Neural cell (in vitro differentiated cells): Measurements from ENCODE around the gene PIGM. TPM values are rescaled to one million over a fixed set of nuclear protein-coding genes. Genes with fewer than 3 reads are reported as not detected.

Experiments
- H2AFZ ChIP-seq: fragments of 200-600, 300-800 bp; sonication (generic), shearing (Covaris generic); 2 replicates; pipeline ENCODE4 v1.6.0; 2014; ENCODE audit warnings: low read depth, mild to moderate bottlenecking, antibody characterized with exemption, low read length, moderate library complexity
- H3F3A ChIP-seq: fragments of 200-600 bp; shearing (Covaris generic); 2 replicates; pipeline ENCODE4 v1.6.1; 2016; ENCODE audit warnings: mild to moderate bottlenecking, moderate library complexity, mixed read lengths, antibody characterized with exemption, low read length; ENCODE audit not compliant: insufficient read depth, poor library complexity, severe bottlenecking
- H3K27ac ChIP-seq: fragments of 200-600, 300-800 bp; sonication (generic), shearing (Covaris generic); 2 replicates; pipeline ENCODE4 v1.5.1; 2014; ENCODE audit warnings: mild to moderate bottlenecking, low read length, moderate library complexity
- H3K27me3 ChIP-seq: fragments of 300-800, 200-600 bp; sonication (generic), shearing (Covaris generic); 2 replicates; pipeline ENCODE4 v1.6.0; 2014; ENCODE audit warnings: mild to moderate bottlenecking, low read depth, low read length, moderate library complexity; ENCODE audit not compliant: insufficient read depth
- H3K36me3 ChIP-seq: fragments of 300-800, 200-600 bp; sonication (generic), shearing (Covaris generic); 2 replicates; pipeline ENCODE4 v1.5.1; 2014; ENCODE audit warnings: mild to moderate bottlenecking, antibody characterized with exemption, low read length, moderate library complexity; ENCODE audit not compliant: insufficient read depth
- H3K4me2 ChIP-seq: fragments of 300-800, 200-600 bp; sonication (generic), shearing (Covaris generic); 2 replicates; pipeline ENCODE4 v1.6.0; 2014; ENCODE audit warnings: mild to moderate bottlenecking, low read length
- H3K4me3 ChIP-seq: fragments of 300-800, 200-600 bp; sonication (generic), shearing (Covaris generic); 2 replicates; pipeline ENCODE4 v1.5.1; 2014; ENCODE audit warnings: mild to moderate bottlenecking, low read length, moderate library complexity
- H3K79me2 ChIP-seq: fragments of 200-600 bp; shearing (Covaris generic); replicated peaks from 2 replicates; pipeline ENCODE4 v1.6.0; 2014; ENCODE audit warnings: mild to moderate bottlenecking, low read length, moderate library complexity; ENCODE audit not compliant: insufficient read depth
- H3K9ac ChIP-seq: fragments of 300-800, 200-600 bp; sonication (generic), shearing (Covaris generic); 2 replicates; pipeline ENCODE4 v1.6.1; 2016; ENCODE audit warnings: mild to moderate bottlenecking, low read length, mixed read lengths
- H3K9me2 ChIP-seq: fragments of 200-600 bp; shearing (Covaris generic); 2 replicates; pipeline ENCODE4 v1.6.1; 2016; ENCODE audit warnings: mild to moderate bottlenecking, low read length, mixed read lengths; ENCODE audit not compliant: insufficient read depth
- H3K9me3 ChIP-seq: fragments of 200-600, 300-800 bp; sonication (generic), shearing (Covaris generic); 2 replicates; pipeline ENCODE4 v1.6.1; 2016; ENCODE audit warnings: mild to moderate bottlenecking, mixed run types, low read length, moderate library complexity, mixed read lengths
- H4K20me1 ChIP-seq: fragments of 200-600 bp; shearing (Covaris generic); 2 replicates; pipeline ENCODE4 v1.6.1; 2016; ENCODE audit warnings: mild to moderate bottlenecking, mixed run types; ENCODE audit not compliant: insufficient read depth
- CTCF ChIP-seq: fragments of 450-650 bp; IDR thresholded peaks from 2 replicates; pipeline ENCODE4 v1.5.1; 2014; ENCODE audit warnings: antibody characterized with exemption, mild to moderate bottlenecking, moderate library complexity; ENCODE audit not compliant: poor library complexity, severe bottlenecking
- EP300 ChIP-seq: fragments of 450-650 bp; conservative IDR thresholded peaks from 2 replicates; pipeline ENCODE4 v1.6.1; 2014; ENCODE audit warnings: antibody characterized with exemption, mild to moderate bottlenecking, moderate library complexity; ENCODE audit not compliant: poor library complexity, severe bottlenecking
- EZH2 ChIP-seq: fragments of 200-600, 300-800 bp; shearing (Covaris generic), sonication (generic); IDR thresholded peaks from 2 replicates; pipeline ENCODE4 v1.6.1; 2014; ENCODE audit warnings: antibody characterized with exemption, low read length, borderline replicate concordance, mild to moderate bottlenecking; ENCODE audit not compliant: insufficient read depth, poor library complexity, severe bottlenecking
- MXI1 ChIP-seq: fragments of 450-650 bp; conservative IDR thresholded peaks from 2 replicates; pipeline ENCODE4 v1.6.1; 2014; ENCODE audit warnings: antibody characterized with exemption, mild to moderate bottlenecking; ENCODE audit not compliant: poor library complexity, severe bottlenecking
- POLR2AphosphoS5 ChIP-seq: IDR thresholded peaks from 2 replicates; pipeline ENCODE4 v1.6.1; 2012
- RAD21 ChIP-seq: fragments of 450-650 bp; conservative IDR thresholded peaks from 2 replicates; pipeline ENCODE4 v1.6.1; 2014; ENCODE audit warnings: antibody characterized with exemption, mild to moderate bottlenecking, moderate library complexity
- REST ChIP-seq: IDR thresholded peaks from 2 replicates; pipeline ENCODE4 v1.6.1; 2012; ENCODE audit warnings: borderline replicate concordance
- SMC3 ChIP-seq: fragments of 450-650 bp; conservative IDR thresholded peaks from 2 replicates; pipeline ENCODE4 v1.6.1; 2014; ENCODE audit warnings: antibody characterized with exemption, mild to moderate bottlenecking, moderate library complexity; ENCODE audit not compliant: poor library complexity
- TAF1 ChIP-seq: IDR thresholded peaks from 2 replicates; pipeline ENCODE4 v1.6.1; 2012; ENCODE audit warnings: low read depth
- polyA minus RNA-seq: library from RNA; depleted of rRNA, polyadenylated mRNA; stranded (reverse); fragments of >200 nt; gene quantifications from 2 replicates; pipeline ENCODE4 v1.2.3, GENCODE V29; 2014
- polyA plus RNA-seq: library from polyadenylated mRNA; depleted of rRNA; stranded (reverse); fragments of >200 nt; gene quantifications from 2 replicates; pipeline ENCODE4 v1.2.3, GENCODE V29; 2014

PIGM gene
- polyA plus RNA-seq (3.4 and 3.8 TPM in 2 replicates), polyA minus RNA-seq (7.3 and 9.7 TPM in 2 replicates)

GRCh38 chr1:160031365-160032164 lies at the start of gene PIGM:
PIGM (minus strand) TSS chr1:160031990; CDS start chr1:160031739, 251 bp downstream.
- Histone ChIP-seq H3K27me3 (no peaks in the 10 kb centered on the region), H3K9me3 (no peaks in the 10 kb centered on the region), H3K4me3 (peak within 1 kb of the TSS; percentile 83), H3K79me2 (no peaks in the 10 kb centered on the region), H3K27ac (peak within 1 kb of the TSS; percentile 82), H2AFZ (peak within 1 kb of the TSS; percentile 65), H3F3A (peaks cover 5% of the 10 kb centered on the region), H3K4me2 (peak within 1 kb of the TSS; percentile 74), H3K9ac (peak within 1 kb of the TSS; percentile 72), H4K20me1 (no peaks in the 10 kb centered on the region), H3K9me2 (no peaks in the 10 kb centered on the region), H3K36me3 (no peaks in the 10 kb centered on the region)
- TF ChIP-seq REST: no peak
- TF ChIP-seq RAD21: peak; percentile 48
- TF ChIP-seq TAF1: no peak
- peak; percentile 66 for TF ChIP-seq EP300
- TF ChIP-seq EZH2: no peak
- peak; percentile 52 for TF ChIP-seq SMC3
- TF ChIP-seq POLR2AphosphoS5: peak; percentile 58
- no peak for TF ChIP-seq CTCF
- peak; percentile 79 for TF ChIP-seq MXI1

GRCh38 chr1:160081261-160081936 lies 49.6 kb upstream of the PIGM start, which contains the start of gene KCNJ9:
KCNJ9 (plus strand) TSS chr1:160081538; CDS start chr1:160084031, 2,493 bp downstream.
- Histone ChIP-seq H3K9me2 (no peaks in the 10 kb centered on the region), H3K4me2 (peak within 1 kb of the TSS; percentile 47), H3F3A (no peaks in the 10 kb centered on the region)

More at GRCh38 chr1:160081261-160081936, 49.6 kb upstream of the PIGM start, which contains the start of gene KCNJ9:
- Histone ChIP-seq H3K4me3 (peak within 1 kb of the TSS; percentile 63), H4K20me1 (no peaks in the 10 kb centered on the region), H3K27ac (peak within 1 kb of the TSS; percentile 70), H3K9me3 (no peaks in the 10 kb centered on the region), H3K9ac (peak within 1 kb of the TSS; percentile 52), H3K27me3 (peaks cover 7% of the 10 kb centered on the region), H3K79me2 (no peaks in the 10 kb centered on the region), H2AFZ (peak within 1 kb of the TSS; percentile 15), H3K36me3 (no peaks in the 10 kb centered on the region)
- TF ChIP-seq CTCF (no peak), POLR2AphosphoS5 (no peak), SMC3 (no peak), REST (peak; percentile 74), MXI1 (peak; percentile 37), RAD21 (peak; percentile 9), TAF1 (no peak), EP300 (peak; percentile 52), EZH2 (no peak)
